WTC11 (cell line): Measurements from ENCODE around the gene CHI3L1. TPM values are rescaled to one million over a fixed set of nuclear protein-coding genes. Genes with fewer than 3 reads are reported as not detected.

Experiments used
- ATAC-seq: fragments of 200-7000 bp; cut with Tn5 transposase; 2 replicates; pipeline ENCODE4 v1.10.0; 2021; ENCODE audit warnings: mild to moderate bottlenecking, moderate library complexity
- CTCF ChIA-PET: fragments of 300-600 bp; sonication (Branson Sonifier 250); formaldehyde crosslinking; loops from one replicate; lab custom pipeline; 2021; ENCODE audit warnings: antibody characterized with exemption; lab: Charles Lee
- POLR2A ChIA-PET: fragments of 350-600 bp; sonication (Branson Sonifier 250); formaldehyde crosslinking; loops from one replicate; lab custom pipeline; 2021; ENCODE audit warnings: antibody characterized with exemption; lab: Charles Lee
- DNase-seq: peaks from one replicate; pipeline ENCODE4 v3.0.0; 2021; ENCODE audit warnings: low spot score
- H3K27ac Mint-ChIP-seq: 2 replicates; pipeline ENCODE4 v1.8.0; 2021; ENCODE audit warnings: mixed read lengths
- H3K27me3 Mint-ChIP-seq: 2 replicates; pipeline ENCODE4 v1.8.0; 2021; ENCODE audit warnings: low read depth, mild to moderate bottlenecking, moderate library complexity, mixed read lengths
- H3K36me3 Mint-ChIP-seq: 2 replicates; pipeline ENCODE4 v1.8.0; 2021; ENCODE audit warnings: mixed read lengths
- H3K4me1 Mint-ChIP-seq: 2 replicates; pipeline ENCODE4 v1.8.0; 2022; ENCODE audit warnings: mixed read lengths
- H3K4me3 Mint-ChIP-seq: 2 replicates; pipeline ENCODE4 v1.8.0; 2021; ENCODE audit warnings: mild to moderate bottlenecking, moderate library complexity, mixed read lengths
- H3K9me3 Mint-ChIP-seq: 2 replicates; pipeline ENCODE4 v1.8.0; 2021; ENCODE audit warnings: mixed read lengths
- ATF2 ChIP-seq: sonication (generic); formaldehyde crosslinking; IDR thresholded peaks from 2 replicates; pipeline ENCODE4 v1.8.1; 2022; ENCODE audit warnings: low read depth, missing genetic modification reagents, borderline replicate concordance
- ATF3 ChIP-seq: sonication (generic); formaldehyde crosslinking; conservative IDR thresholded peaks from 2 replicates; pipeline ENCODE4 v1.8.1; 2022; ENCODE audit warnings: mild to moderate bottlenecking, missing genetic modification reagents
- CREB1 ChIP-seq: sonication (generic); formaldehyde crosslinking; IDR thresholded peaks from 2 replicates; pipeline ENCODE4 v1.8.0; 2023; ENCODE audit warnings: mild to moderate bottlenecking, missing genetic modification reagents
- ELF4 ChIP-seq: sonication (generic); formaldehyde crosslinking; IDR thresholded peaks from 2 replicates; pipeline ENCODE4 v1.8.1; 2022; ENCODE audit warnings: low read depth, mild to moderate bottlenecking, moderate library complexity, missing genetic modification reagents
- EMX1 ChIP-seq: fragments of 250-450 bp; sonication (Bioruptor Pico); IDR thresholded peaks from 2 replicates; pipeline ENCODE4 v1.8.0; 2021; ENCODE audit warnings: mild to moderate bottlenecking
- GRHL2 ChIP-seq: fragments of 250-450 bp; sonication (Bioruptor Pico); IDR thresholded peaks from 2 replicates; pipeline ENCODE4 v1.8.0; 2022; ENCODE audit warnings: mild to moderate bottlenecking, moderate library complexity; ENCODE audit not compliant: insufficient replicate concordance, severe bottlenecking
- HMGA2 ChIP-seq: fragments of 250-450 bp; sonication (Bioruptor Pico); IDR thresholded peaks from 2 replicates; pipeline ENCODE4 v1.4.0; 2021; ENCODE audit warnings: mild to moderate bottlenecking, moderate library complexity
- NFATC4 ChIP-seq: fragments of 250-450 bp; sonication (Bioruptor Pico); IDR thresholded peaks from 2 replicates; pipeline ENCODE4 v1.9.0; 2021; ENCODE audit warnings: mild to moderate bottlenecking
- OVOL2 ChIP-seq: fragments of 250-450 bp; sonication (Bioruptor Pico); IDR thresholded peaks from 2 replicates; pipeline ENCODE4 v1.9.0; 2021; ENCODE audit warnings: mild to moderate bottlenecking, borderline replicate concordance
- PRRX2 ChIP-seq: fragments of 250-450 bp; sonication (Bioruptor Pico); IDR thresholded peaks from 2 replicates; pipeline ENCODE4 v1.8.0; 2021; ENCODE audit warnings: mild to moderate bottlenecking
- RELA ChIP-seq: sonication (generic); formaldehyde crosslinking; IDR thresholded peaks from 2 replicates; pipeline ENCODE4 v1.8.1; 2022; ENCODE audit warnings: missing genetic modification reagents, mild to moderate bottlenecking, borderline replicate concordance
- SOX15 ChIP-seq: fragments of 250-450 bp; sonication (Bioruptor Pico); IDR thresholded peaks from 2 replicates; pipeline ENCODE4 v1.9.0; 2021; ENCODE audit warnings: mild to moderate bottlenecking
- TCF7 ChIP-seq: sonication (generic); formaldehyde crosslinking; IDR thresholded peaks from 2 replicates; pipeline ENCODE4 v1.8.0; 2022; ENCODE audit warnings: mild to moderate bottlenecking, low read depth, missing genetic modification reagents, moderate library complexity
- ZBTB43 ChIP-seq: sonication (generic); formaldehyde crosslinking; IDR thresholded peaks from 2 replicates; pipeline ENCODE4 v1.8.1; 2023; ENCODE audit warnings: mild to moderate bottlenecking, missing genetic modification reagents
- ZNF219 ChIP-seq: sonication (generic); formaldehyde crosslinking; IDR thresholded peaks from 2 replicates; pipeline ENCODE4 v1.8.0; 2023; ENCODE audit warnings: missing genetic modification reagents, mild to moderate bottlenecking, borderline replicate concordance
- ZNF281 ChIP-seq: sonication (generic); formaldehyde crosslinking; IDR thresholded peaks from 2 replicates; pipeline ENCODE4 v1.8.0; 2023; ENCODE audit warnings: mild to moderate bottlenecking, missing genetic modification reagents
- ZNF396 ChIP-seq: fragments of 250-450 bp; sonication (Bioruptor Pico); IDR thresholded peaks from 2 replicates; pipeline ENCODE4 v1.8.0; 2021; ENCODE audit warnings: mild to moderate bottlenecking, moderate library complexity, borderline replicate concordance
- ZNF532 ChIP-seq: fragments of 250-450 bp; sonication (Bioruptor Pico); IDR thresholded peaks from 2 replicates; pipeline ENCODE4 v1.9.0; 2021; ENCODE audit warnings: mild to moderate bottlenecking, borderline replicate concordance
- total RNA-seq: library from RNA; stranded (reverse); gene quantifications from 3 replicates; pipeline ENCODE4 v1.2.3, GENCODE V29; 2021

Gene CHI3L1
- total RNA-seq, 1 experiment from 2014 or later, result 0.24 TPM

GRCh38 chr1:203146537-203146936, 40.0 kb downstream of the CHI3L1 start (continued):
- TF ChIP-seq RELA (CRISPR knock-in tag) (no peak), ZNF219 (CRISPR knock-in tag) (no peak), EMX1 (CRISPR knock-in tag) (no peak), ZNF281 (no peak)

GRCh38 chr1:203146042-203146369, 40.5 kb downstream of the CHI3L1 start:
- H3K4me3 Mint-ChIP-seq, result no peak overlapping the region
- no peak for TF ChIP-seq ZNF396 (CRISPR knock-in tag)
- no peak for TF ChIP-seq ZBTB43 (CRISPR knock-in tag)
- no peak for TF ChIP-seq OVOL2 (CRISPR knock-in tag)
- TF ChIP-seq GRHL2 (CRISPR knock-in tag), result no peak
- TF ChIP-seq CREB1 (CRISPR knock-in tag), result no peak
- TF ChIP-seq ZNF532, result no peak
- TF ChIP-seq NFATC4, result no peak
- TF ChIP-seq ATF2 (CRISPR knock-in tag), result no peak
- no peak for TF ChIP-seq SOX15 (CRISPR knock-in tag)
- no peak for TF ChIP-seq HMGA2 (CRISPR knock-in tag)
- no peak for TF ChIP-seq PRRX2 (CRISPR knock-in tag)
- TF ChIP-seq ATF3 (CRISPR knock-in tag), result no peak
- TF ChIP-seq TCF7 (CRISPR knock-in tag), result no peak
- TF ChIP-seq ELF4 (CRISPR knock-in tag), result no peak
- ATAC-seq (no peak), DNase-seq (no peak)
- peaks cover 67% of the 10 kb centered on the region for H3K4me1 Mint-ChIP-seq
- H3K36me3 Mint-ChIP-seq, result peaks cover 4% of the 10 kb centered on the region
- no peaks in the 10 kb centered on the region; the same call in 1 of the 2 replicates for H3K27me3 Mint-ChIP-seq
- peaks cover 8% of the 10 kb centered on the region for H3K9me3 Mint-ChIP-seq
- no peak overlapping the region for H3K27ac Mint-ChIP-seq
- ChIA-PET CTCF (interaction anchor here (1.2 to 12.2 kb wide), 6 partner anchors 16 to 106 kb away, joined by 3 to 184 read pairs (median 28); partner anchors contain the start of gene ADORA1), POLR2A (no interaction called here)
